Hepatocyte (in vitro differentiated cells): ENCODE data around the gene MED6. TPM values are rescaled to one million over a fixed set of nuclear protein-coding genes. Genes with fewer than 3 reads are reported as not detected.

Experiments
- DNase-seq: peaks from one replicate; pipeline ENCODE4 v3.0.0-alpha.2; 2016; ENCODE audit warnings: low spot score
- H2AFZ ChIP-seq: fragments of 200-600 bp; sonication (generic); 2 replicates; pipeline ENCODE4 v1.6.0; 2016; ENCODE audit warnings: antibody characterized with exemption, mild to moderate bottlenecking
- H3K27ac ChIP-seq: fragments of 200-600 bp; sonication (generic); 2 replicates; pipeline ENCODE4 v1.5.1; 2016; ENCODE audit warnings: mild to moderate bottlenecking
- H3K27me3 ChIP-seq: fragments of 200-600 bp; sonication (generic); 2 replicates; pipeline ENCODE4 v1.6.1; 2016
- H3K36me3 ChIP-seq: fragments of 200-600 bp; sonication (generic); replicated peaks from 2 replicates; pipeline ENCODE4 v1.5.1; 2016; ENCODE audit warnings: low read depth; ENCODE audit not compliant: insufficient read depth
- H3K4me1 ChIP-seq: fragments of 200-600 bp; sonication (generic); 2 replicates; pipeline ENCODE4 v1.5.1; 2016; ENCODE audit warnings: mild to moderate bottlenecking, moderate library complexity; ENCODE audit not compliant: insufficient read depth
- H3K4me2 ChIP-seq: fragments of 200-600 bp; sonication (generic); 2 replicates; pipeline ENCODE4 v1.6.0; 2016
- H3K4me3 ChIP-seq: fragments of 200-600 bp; sonication (generic); 2 replicates; pipeline ENCODE4 v1.5.1; 2016; ENCODE audit warnings: mild to moderate bottlenecking
- H3K79me2 ChIP-seq: fragments of 200-600 bp; sonication (generic); 2 replicates; pipeline ENCODE4 v1.6.0; 2017; ENCODE audit warnings: mild to moderate bottlenecking
- H3K9me2 ChIP-seq: fragments of 200-600 bp; sonication (generic); replicated peaks from 2 replicates; pipeline ENCODE4 v1.6.0; 2017; ENCODE audit warnings: mild to moderate bottlenecking; ENCODE audit not compliant: insufficient read depth
- H3K9me3 ChIP-seq: fragments of 200-600 bp; sonication (generic); 2 replicates; pipeline ENCODE4 v1.5.1; 2016; ENCODE audit warnings: low read depth, mild to moderate bottlenecking
- H4K20me1 ChIP-seq: fragments of 200-600 bp; sonication (generic); 2 replicates; pipeline ENCODE4 v1.6.0; 2016; ENCODE audit warnings: mild to moderate bottlenecking; ENCODE audit not compliant: insufficient read depth, poor library complexity, severe bottlenecking
- EZH2 ChIP-seq: fragments of 200-600 bp; sonication (generic); IDR thresholded peaks from 2 replicates; pipeline ENCODE4 v1.6.1; 2016; ENCODE audit warnings: antibody characterized with exemption, mild to moderate bottlenecking, borderline replicate concordance
- EZH2phosphoT487 ChIP-seq: fragments of 200-600 bp; sonication (generic); IDR thresholded peaks from one replicate; pipeline ENCODE4 v1.6.1; 2018; ENCODE audit warnings: antibody characterized with exemption, mild to moderate bottlenecking, low read depth, moderate library complexity; ENCODE audit not compliant: unreplicated experiment, severe bottlenecking
- WGBS: methylation state at CpG from one replicate; pipeline ENCODE4 v1.1.6; 2016; ENCODE audit warnings: low lambda C conversion rate; ENCODE audit errors: missing lambda C conversion rate; 5-methylcytosine and 5-hydroxymethylcytosine counted together
- polyA plus RNA-seq: library from polyadenylated mRNA; unstranded; fragments of >200 nt; fragmentation: Nextera tagmentation; extraction: Ambion mirVana; gene quantifications from 2 replicates; pipeline ENCODE4 v1.2.1, GENCODE V29; 2016
- total RNA-seq: library from RNA; depleted of rRNA; stranded (reverse); fragments of >200 nt; gene quantifications from 2 replicates; pipeline ENCODE4 v1.2.3, GENCODE V29; 2014
- TF ChIP-seq, protein P1 (sequence below): fragments of 200-600 bp; sonication (generic); IDR thresholded peaks from 2 replicates; pipeline ENCODE4 v1.5.1; 2016; ENCODE audit warnings: antibody characterized with exemption, mild to moderate bottlenecking; ENCODE audit not compliant: poor library complexity

MED6 gene
- total and polyA plus RNA-seq, 2 experiments from 2014 or later: 41.1 to 44.3 TPM

DNA sequence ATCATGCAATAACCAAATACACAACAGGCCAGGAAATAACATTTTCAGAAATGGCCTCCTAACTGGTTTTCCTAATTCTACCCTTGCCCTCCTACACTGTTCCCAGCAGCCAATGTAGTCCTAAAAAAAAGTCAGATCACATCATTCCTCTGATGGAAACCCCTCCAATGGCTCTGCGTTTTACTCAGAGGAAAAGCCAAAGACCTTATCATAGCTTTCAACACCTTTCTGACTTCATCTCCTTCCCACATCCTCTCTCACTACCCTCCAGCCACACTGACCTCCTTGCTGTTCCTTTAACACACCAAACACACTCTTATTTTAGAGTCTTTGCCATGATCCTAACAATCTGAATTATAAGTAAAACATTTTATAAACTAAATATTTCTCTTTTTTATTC is 1.1 kb downstream of the MED6 start:
- 80% methylated on average over 1 of the region's 1 CpG for WGBS
- peak overlapping the region; percentile 92 for H3K4me2 ChIP-seq
- TF ChIP-seq EZH2phosphoT487 (no peak), EZH2 (no peak)
- TF ChIP-seq, protein P1, sequence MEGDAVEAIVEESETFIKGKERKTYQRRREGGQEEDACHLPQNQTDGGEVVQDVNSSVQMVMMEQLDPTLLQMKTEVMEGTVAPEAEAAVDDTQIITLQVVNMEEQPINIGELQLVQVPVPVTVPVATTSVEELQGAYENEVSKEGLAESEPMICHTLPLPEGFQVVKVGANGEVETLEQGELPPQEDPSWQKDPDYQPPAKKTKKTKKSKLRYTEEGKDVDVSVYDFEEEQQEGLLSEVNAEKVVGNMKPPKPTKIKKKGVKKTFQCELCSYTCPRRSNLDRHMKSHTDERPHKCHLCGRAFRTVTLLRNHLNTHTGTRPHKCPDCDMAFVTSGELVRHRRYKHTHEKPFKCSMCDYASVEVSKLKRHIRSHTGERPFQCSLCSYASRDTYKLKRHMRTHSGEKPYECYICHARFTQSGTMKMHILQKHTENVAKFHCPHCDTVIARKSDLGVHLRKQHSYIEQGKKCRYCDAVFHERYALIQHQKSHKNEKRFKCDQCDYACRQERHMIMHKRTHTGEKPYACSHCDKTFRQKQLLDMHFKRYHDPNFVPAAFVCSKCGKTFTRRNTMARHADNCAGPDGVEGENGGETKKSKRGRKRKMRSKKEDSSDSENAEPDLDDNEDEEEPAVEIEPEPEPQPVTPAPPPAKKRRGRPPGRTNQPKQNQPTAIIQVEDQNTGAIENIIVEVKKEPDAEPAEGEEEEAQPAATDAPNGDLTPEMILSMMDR: no peak
- no peaks in the 10 kb centered on the region for H3K27me3 ChIP-seq
- H3K9me2 ChIP-seq: no peaks in the 10 kb centered on the region
- no peaks in the 10 kb centered on the region for H3K36me3 ChIP-seq
- H3K4me3 ChIP-seq: peak overlapping the region; percentile 99
- DNase-seq: no peak
- peaks cover 6% of the 10 kb centered on the region for H3K4me1 ChIP-seq
- H4K20me1 ChIP-seq: peaks cover 26% of the 10 kb centered on the region
- no peak overlapping the region for H2AFZ ChIP-seq
- no peak overlapping the region for H3K27ac ChIP-seq
- no peaks in the 10 kb centered on the region for H3K9me3 ChIP-seq
- peaks cover 53% of the 10 kb centered on the region for H3K79me2 ChIP-seq

DNA sequence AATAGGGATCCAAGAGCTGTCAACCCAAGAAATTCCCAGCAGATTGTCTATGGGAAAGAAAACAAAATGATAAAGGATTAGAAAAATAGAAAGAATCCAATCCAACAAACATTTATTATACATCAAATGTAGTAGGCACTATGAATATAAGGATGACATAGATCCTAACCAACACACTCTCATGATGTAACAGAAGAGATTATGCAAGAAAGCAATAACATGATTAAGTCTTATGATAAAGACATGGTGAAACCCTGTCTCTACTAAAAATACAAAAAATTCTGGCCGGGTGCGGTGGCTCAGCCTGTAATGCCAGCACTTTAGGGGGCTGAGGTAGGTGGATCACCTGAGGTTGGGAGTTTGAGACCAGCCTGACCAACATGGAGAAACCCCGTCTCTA is 2.7 kb downstream of the MED6 start:
- 91% methylated on average over 3 of the region's 3 CpGs for WGBS
- no peak for DNase-seq
- no peaks in the 10 kb centered on the region for H3K9me3 ChIP-seq
- H2AFZ ChIP-seq: no peak overlapping the region
- H3K36me3 ChIP-seq: no peaks in the 10 kb centered on the region
- H3K9me2 ChIP-seq: no peaks in the 10 kb centered on the region
- no peak overlapping the region for H3K4me3 ChIP-seq
- H3K4me1 ChIP-seq: peaks cover 6% of the 10 kb centered on the region
- H4K20me1 ChIP-seq: peaks cover 26% of the 10 kb centered on the region
- H3K79me2 ChIP-seq: peaks cover 66% of the 10 kb centered on the region
- no peak for TF ChIP-seq EZH2phosphoT487
- TF ChIP-seq, protein P1: no peak
- TF ChIP-seq EZH2: no peak
- no peak overlapping the region for H3K4me2 ChIP-seq
- no peak overlapping the region for H3K27ac ChIP-seq
- no peaks in the 10 kb centered on the region for H3K27me3 ChIP-seq

DNA sequence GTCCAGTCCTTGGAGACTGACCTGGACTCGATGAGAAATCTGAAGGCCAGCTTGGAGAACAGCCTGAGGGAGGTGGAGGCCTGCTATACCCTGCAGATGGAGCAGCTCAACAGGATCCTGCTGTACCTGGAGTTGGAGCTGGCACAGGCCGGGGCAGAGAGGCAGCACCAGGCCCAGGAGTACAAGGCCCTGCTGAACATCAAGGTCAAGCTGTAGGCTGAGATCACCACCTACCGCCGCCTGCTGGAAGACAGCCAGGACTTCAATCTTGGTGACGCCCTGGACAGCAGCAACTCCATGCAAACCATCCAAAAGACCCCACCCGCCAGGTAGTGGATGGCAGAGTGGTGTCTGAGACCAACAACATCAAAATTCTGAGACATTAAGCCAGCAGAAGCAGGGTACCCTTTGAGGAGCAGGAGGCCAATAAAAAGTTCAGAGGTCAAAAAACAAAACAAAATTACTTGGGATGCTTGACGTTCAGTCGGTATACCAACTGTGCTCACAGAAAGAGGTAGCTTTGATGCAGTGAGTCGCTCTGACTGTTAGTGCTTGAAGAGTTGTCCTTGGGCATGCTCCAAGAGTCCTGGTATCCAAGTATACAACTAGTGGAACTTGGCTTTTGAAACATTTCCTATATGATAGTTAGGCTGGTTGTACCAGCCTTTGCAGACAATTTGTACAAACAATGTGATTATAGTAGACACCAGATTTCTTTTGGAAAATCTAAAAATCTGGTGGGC is 4.8 kb downstream of the MED6 start:
- Histone ChIP-seq H3K4me2 (no peak overlapping the region), H3K4me1 (peaks cover 6% of the 10 kb centered on the region), H3K79me2 (peaks cover 66% of the 10 kb centered on the region), H3K4me3 (no peak overlapping the region), H3K27me3 (no peaks in the 10 kb centered on the region), H3K9me3 (no peaks in the 10 kb centered on the region), H3K27ac (no peak overlapping the region), H4K20me1 (peaks cover 26% of the 10 kb centered on the region), H3K36me3 (peaks cover 4% of the 10 kb centered on the region), H2AFZ (no peak overlapping the region), H3K9me2 (no peaks in the 10 kb centered on the region)
- TF ChIP-seq EZH2phosphoT487: no peak
- TF ChIP-seq EZH2: no peak
- TF ChIP-seq, protein P1: no peak
- WGBS: 95% methylated on average over 9 of the region's 9 CpGs
- no peak for DNase-seq
